HG02642 (cell line): ENCODE measurements around the gene MAGT1.
"Not testable (repeated sequence)": the region's sequence is repeated elsewhere in the genome, so short reads cannot be mapped to it uniquely, and the experiment has no call there.

ENCODE experiments used
- ATAC-seq: cut with Tn5 transposase; IDR thresholded peaks from one replicate; pipeline ENCODE4 v1.9.1; 2021; ENCODE audit warnings: mild to moderate bottlenecking; ENCODE audit not compliant: unreplicated experiment, poor library complexity

MAGT1 gene

GRCh38 chrX:77894921-77895886 lies at the start of gene MAGT1:
MAGT1 (minus strand) TSS chrX:77895435; CDS start chrX:77895410, 25 bp downstream.
- peak; percentile 96 for ATAC-seq

GRCh38 chrX:77945031-77945430 lies 49.8 kb upstream of the MAGT1 start:
- ATAC-seq = not testable (repeated sequence)

- no peak for ATAC-seq
Measured at GRCh38 chrX:77938083-77938680, 42.9 kb upstream of the MAGT1 start.

GRCh38 chrX:77937291-77937690 lies 42.1 kb upstream of the MAGT1 start:
- no peak for ATAC-seq

GRCh38 chrX:77936299-77936698 lies 41.1 kb upstream of the MAGT1 start:
- no peak for ATAC-seq

- ATAC-seq = no peak
Measured at GRCh38 chrX:77935886-77936285, 40.7 kb upstream of the MAGT1 start.

GRCh38 chrX:77930581-77930980 lies 35.3 kb upstream of the MAGT1 start:
- no peak for ATAC-seq

- ATAC-seq = no peak
Measured at GRCh38 chrX:77925764-77926163, 30.5 kb upstream of the MAGT1 start.

- ATAC-seq = no peak
Measured at GRCh38 chrX:77924320-77924859, 29.2 kb upstream of the MAGT1 start.

GRCh38 chrX:77922787-77923186 lies 27.6 kb upstream of the MAGT1 start:
- ATAC-seq = no peak

- not testable (repeated sequence) for ATAC-seq
Measured at GRCh38 chrX:77919370-77919769, 24.1 kb upstream of the MAGT1 start.

GRCh38 chrX:77918568-77918967 lies 23.3 kb upstream of the MAGT1 start:
- no peak for ATAC-seq

GRCh38 chrX:77917294-77917933 lies 22.2 kb upstream of the MAGT1 start:
- peak; percentile 68 for ATAC-seq

GRCh38 chrX:77910108-77910840 lies 15.0 kb upstream of the MAGT1 start, which contains the start of gene ATP7A:
ATP7A (plus strand) TSS chrX:77910693; CDS start chrX:77971642, 60,949 bp downstream.
- ATAC-seq = peak; percentile 99

- no peak for ATAC-seq
Measured at GRCh38 chrX:77901506-77901905, 6.3 kb upstream of the MAGT1 start.

GRCh38 chrX:77900688-77901087 lies 5.5 kb upstream of the MAGT1 start:
- ATAC-seq = no peak

GRCh38 chrX:77899081-77899828 lies 4.0 kb upstream of the MAGT1 start, which contains the start of gene COX7B:
COX7B (plus strand) TSS chrX:77899468; CDS start chrX:77899554, 86 bp downstream.
- ATAC-seq = peak; percentile 59

- ATAC-seq = no peak
Measured at GRCh38 chrX:77893713-77894112, 1.5 kb downstream of the MAGT1 start.

GRCh38 chrX:77892887-77893286 lies 2.3 kb downstream of the MAGT1 start:
- no peak for ATAC-seq
